Transverse colon (tissue), 4 donors: ENCODE data around the gene TMEM74B. TPM values are rescaled to one million over a fixed set of nuclear protein-coding genes. Genes with fewer than 3 reads are reported as not detected.

Experiments used
- DNase-seq: peaks from one replicate; pipeline ENCODE4 v3.0.0-alpha.2; 2019
- H3K27ac ChIP-seq, 4 donors: fragments of 200-600 bp; sonication (generic); 2 replicates each; pipeline ENCODE4 v1.5.1; 2016 to 2018; ENCODE audit warnings: inconsistent platforms in 4 of 4
- H3K27me3 ChIP-seq: fragments of 200-600 bp; sonication (generic); 2 replicates; pipeline ENCODE4 v1.5.1; 2017; ENCODE audit warnings: inconsistent platforms
- H3K36me3 ChIP-seq, 4 donors: fragments of 200-600 bp; sonication (generic); 2 replicates each; pipeline ENCODE4 v1.5.1; 2017 to 2019; ENCODE audit warnings: inconsistent platforms in 4 of 4
- H3K4me1 ChIP-seq, 4 donors: fragments of 200-600 bp; sonication (generic); 2 replicates each; pipeline ENCODE4 v1.5.1; 2017 to 2020; ENCODE audit warnings: inconsistent platforms in 4 of 4
- H3K4me3 ChIP-seq, 4 donors: fragments of 200-600 bp; sonication (generic); 1 replicate in 1 of 4; 2 replicates in 3 of 4; pipeline versions ENCODE4 v1.5.1 to v1.6.1; 2017 to 2019; ENCODE audit warnings: inconsistent platforms in 4 of 4
- H3K9me3 ChIP-seq, 2 donors: fragments of 200-600 bp; sonication (generic); 2 replicates each; pipeline ENCODE4 v1.5.1; 2017 to 2019; ENCODE audit warnings: inconsistent platforms in 2 of 2
- CTCF ChIP-seq, 5 experiments: fragments of 200-600 bp in 3 of 5; fragments of 450-650 bp in 2 of 5; sonication (generic) in 3 of 5; IDR thresholded peaks; 1 replicate in 2 of 5; 2 replicates in 3 of 5; pipeline ENCODE4 v1.5.1; 2016 to 2017; ENCODE audit warnings: antibody characterized with exemption in 5 of 5, inconsistent platforms in 3 of 5, mild to moderate bottlenecking in 2 of 5, moderate library complexity in 1 of 5
- EP300 ChIP-seq: sonication (generic); formaldehyde crosslinking; IDR thresholded peaks from one replicate; pipeline ENCODE4 v1.6.1; 2017; ENCODE audit warnings: antibody characterized with exemption, low read depth
- POLR2A ChIP-seq: fragments of 450-650 bp; IDR thresholded peaks from one replicate; pipeline ENCODE4 v1.6.1; 2016; ENCODE audit warnings: antibody characterized with exemption, mild to moderate bottlenecking, moderate library complexity
- POLR2AphosphoS5 ChIP-seq, 3 donors: sonication (generic); formaldehyde crosslinking; IDR thresholded peaks; one replicate each; pipeline ENCODE4 v1.6.1; 2016; ENCODE audit warnings: antibody characterized with exemption in 3 of 3
- WGBS, 2 donors: methylation state at CpG; one replicate each; pipeline ENCODE4 v1.1.5; 2018; ENCODE audit warnings: low coverage in 1 of 2; 5-methylcytosine and 5-hydroxymethylcytosine counted together
- in situ Hi-C, 4 donors: fragments of 200-750 bp; cut with MboI; loops; one replicate each; pipeline versions ENCODE4 v1.15.0 to v1.15.1; 2017; ENCODE audit warnings: low sequenced_read_pairs in 3 of 4, low pct_ligation_motif_present in 1 of 4, low pct_unique_long_range_greater_than_20kb in 1 of 4
- intact Hi-C: fragments of 100-400 bp; cut with DNase I; formaldehyde crosslinking; loops from one replicate; pipeline ENCODE4 v1.15.1; 2023; ENCODE audit warnings: low total_unique reads
- total RNA-seq, 4 donors: library from RNA; depleted of rRNA; stranded (reverse); fragments of >200 nt; gene quantifications; one replicate each; pipeline ENCODE4 v1.1.0, GENCODE V29; 2016

The TMEM74B gene
- total RNA-seq, 4 donors from 2014 or later: 0.96 to 10.5 (median 4.0) TPM; not detected in 1

GRCh38 chr20:1169224-1169623 lies 15.6 kb downstream of the TMEM74B start:
- H3K4me3 ChIP-seq: no peak overlapping the region
- H3K36me3 ChIP-seq: peaks cover 0 to 53% (median 16%) of the 10 kb centered on the region in 4 donors
- intact Hi-C loops: no loop called here
- DNase-seq: no peak
- 94 to 97% methylated on average over 5 of the region's 5 CpGs for WGBS, 2 donors
- no peak for TF ChIP-seq EP300
- TF ChIP-seq POLR2AphosphoS5 (IDR thresholded peaks at IDR 0.05): no peak
- TF ChIP-seq POLR2A: no peak
- no peak for TF ChIP-seq CTCF (IDR thresholded peaks at IDR 0.05)
- no peak overlapping the region for H3K27ac ChIP-seq
- in situ Hi-C loops: no loop called here
- no peaks in the 10 kb centered on the region for H3K27me3 ChIP-seq
- no peaks in the 10 kb centered on the region for H3K4me1 ChIP-seq
- no peaks in the 10 kb centered on the region for H3K9me3 ChIP-seq

GRCh38 chr20:1166948-1167720 lies 17.6 kb downstream of the TMEM74B start:
- in situ Hi-C loops (no loop called here), intact Hi-C loops (no loop called here)
- TF ChIP-seq POLR2AphosphoS5 (IDR thresholded peaks at IDR 0.05): no peak
- TF ChIP-seq EP300: no peak
- TF ChIP-seq POLR2A: no peak
- TF ChIP-seq CTCF (IDR thresholded peaks at IDR 0.05): no peak
- Histone ChIP-seq H3K27me3 (no peaks in the 10 kb centered on the region), H3K36me3 (peaks cover 0 to 66% (median 17%) of the 10 kb centered on the region in 4 donors), H3K27ac (no peak overlapping the region), H3K4me1 (no peaks in the 10 kb centered on the region), H3K9me3 (no peaks in the 10 kb centered on the region), H3K4me3 (no peak overlapping the region)
- DNase-seq: no peak
- WGBS, 2 donors: 86 to 89% methylated on average over 1 of the region's 1 CpG

- WGBS, 2 donors: 97% methylated on average over 9 of the region's 9 CpGs; no CpG with 5 or more reads in 1 of the 2 donors
- in situ Hi-C loops: no loop called here
- H3K4me3 ChIP-seq: no peak overlapping the region
- no peaks in the 10 kb centered on the region for H3K27me3 ChIP-seq
- H3K27ac ChIP-seq: no peak overlapping the region
- H3K4me1 ChIP-seq: no peaks in the 10 kb centered on the region
- no peaks in the 10 kb centered on the region for H3K9me3 ChIP-seq
- peaks cover 0 to 66% (median 17%) of the 10 kb centered on the region in 4 donors for H3K36me3 ChIP-seq
- no peak for DNase-seq
- intact Hi-C loops: no loop called here
- TF ChIP-seq CTCF (IDR thresholded peaks at IDR 0.05) (no peak), POLR2AphosphoS5 (IDR thresholded peaks at IDR 0.05) (no peak), POLR2A (no peak), EP300 (no peak)
These were observed 18.8 kb downstream of the TMEM74B start for GRCh38 chr20:1165941-1166340.

GRCh38 chr20:1165521-1165920 lies 19.3 kb downstream of the TMEM74B start:
- TF ChIP-seq EP300 (no peak), CTCF (IDR thresholded peaks at IDR 0.05) (no peak), POLR2AphosphoS5 (IDR thresholded peaks at IDR 0.05) (no peak), POLR2A (no peak)
- Histone ChIP-seq H3K4me3 (no peak overlapping the region), H3K9me3 (no peaks in the 10 kb centered on the region), H3K36me3 (peaks cover 0 to 66% (median 17%) of the 10 kb centered on the region in 4 donors), H3K4me1 (no peaks in the 10 kb centered on the region), H3K27me3 (no peaks in the 10 kb centered on the region), H3K27ac (no peak overlapping the region)
- in situ Hi-C loops: no loop called here
- 93 to 100% methylated on average over 1 of the region's 1 CpG for WGBS, 2 donors
- no peak for DNase-seq
- intact Hi-C loops: no loop called here
